Fibroblast of lung (primary cell): ENCODE measurements around the gene FAAP20. TPM values are rescaled to one million over a fixed set of nuclear protein-coding genes. Genes with fewer than 3 reads are reported as not detected.

Source experiments
- DNase-seq, 2 donors: peaks; one replicate each; pipeline versions ENCODE4 v3.0.0 to v3.0.0-alpha.2; 2010; ENCODE audit warnings: low read depth in 2 of 2
- H2AFZ ChIP-seq: 2 replicates; pipeline ENCODE4 v1.5.1; 2012; ENCODE audit warnings: low read length, control low read depth, inconsistent platforms
- H3K27ac ChIP-seq: 2 replicates; pipeline ENCODE4 v1.5.1; 2011; ENCODE audit warnings: low read length, control low read depth; ENCODE audit not compliant: insufficient read depth
- H3K27me3 ChIP-seq: 2 replicates; pipeline ENCODE4 v1.5.1; 2011; ENCODE audit warnings: mild to moderate bottlenecking, low read length; ENCODE audit not compliant: control insufficient read depth, insufficient read depth
- H3K36me3 ChIP-seq: 2 replicates; pipeline ENCODE4 v1.5.1; 2011; ENCODE audit warnings: low read length; ENCODE audit not compliant: control insufficient read depth, insufficient read depth
- H3K4me1 ChIP-seq: 2 replicates; pipeline ENCODE4 v1.5.1; 2011; ENCODE audit warnings: low read length; ENCODE audit not compliant: control insufficient read depth, insufficient read depth; ENCODE audit errors: extremely low read depth
- H3K4me2 ChIP-seq: 2 replicates; pipeline ENCODE4 v1.5.1; 2011; ENCODE audit warnings: low read length, control low read depth; ENCODE audit not compliant: insufficient read depth; ENCODE audit errors: extremely low read depth
- H3K4me3 ChIP-seq, 4 experiments: fragments of 200-600 bp in 1 of 4; sonication (generic) in 1 of 4; replicated peaks in 1 of 4; 2 replicates each; pipeline ENCODE4 v1.5.1; 2011 to 2016; ENCODE audit warnings: low read length in 4 of 4, low read depth in 3 of 4, mild to moderate bottlenecking in 3 of 4, control low read depth in 2 of 4, inconsistent platforms in 1 of 4, mixed read lengths in 1 of 4; ENCODE audit not compliant: insufficient read depth in 1 of 4; ENCODE audit errors: control extremely low read depth in 1 of 4
- H3K79me2 ChIP-seq: 2 replicates; pipeline ENCODE4 v1.5.1; 2012; ENCODE audit warnings: mild to moderate bottlenecking, low read length, inconsistent platforms; ENCODE audit not compliant: control insufficient read depth, insufficient read depth
- H3K9ac ChIP-seq: 2 replicates; pipeline ENCODE4 v1.5.1; 2011; ENCODE audit warnings: mild to moderate bottlenecking, low read length, control low read depth; ENCODE audit not compliant: insufficient read depth
- H3K9me3 ChIP-seq: 2 replicates; pipeline ENCODE4 v1.5.1; 2012; ENCODE audit warnings: low read depth, low read length; ENCODE audit not compliant: control insufficient read depth, insufficient read depth
- H4K20me1 ChIP-seq: 2 replicates; pipeline ENCODE4 v1.5.1; 2011; ENCODE audit warnings: low read length; ENCODE audit not compliant: control insufficient read depth, insufficient read depth; ENCODE audit errors: extremely low read depth
- EZH2 ChIP-seq: IDR thresholded peaks from 2 replicates; pipeline ENCODE4 v1.5.1; 2012; ENCODE audit warnings: low read length, control low read depth, mild to moderate bottlenecking; ENCODE audit errors: missing control alignments
- polyA plus RNA-seq, 2 donors: library from polyadenylated mRNA; depleted of rRNA in 1 of 2; stranded (reverse) in 1 of 2; unstranded in 1 of 2; fragments of >200 nt; gene quantifications; 2 replicates each; pipeline ENCODE4 v1.2.1, GENCODE V29; 2011 to 2012; ENCODE audit warnings: missing spikeins in 1 of 2
- total RNA-seq: library from RNA; depleted of rRNA; stranded (reverse); fragments of >200 nt; gene quantifications from 2 replicates; pipeline ENCODE4 v1.2.1, GENCODE V29; 2014
- TF ChIP-seq, protein P1 (sequence below), 2 donors: IDR thresholded peaks in 1 of 2; conservative IDR thresholded peaks in 1 of 2; 1 replicate in 1 of 2; 2 replicates in 1 of 2; pipeline ENCODE4 v1.5.1; 2011 to 2012; ENCODE audit warnings: low read length in 2 of 2, control low read depth in 1 of 2, inconsistent platforms in 1 of 2, low read depth in 1 of 2, mild to moderate bottlenecking in 1 of 2

FAAP20 gene
- total and polyA plus RNA-seq, 2 donors (not counting 1 experiment from before 2014, with no cell fraction given), result 8.2 to 21.5 TPM

- peaks cover 13% of the 10 kb centered on the region for H3K79me2 ChIP-seq
- H3K36me3 ChIP-seq, result peaks cover 3% of the 10 kb centered on the region
- H3K27me3 ChIP-seq, result no peaks in the 10 kb centered on the region
- peaks cover 2% of the 10 kb centered on the region for H3K4me1 ChIP-seq
- H4K20me1 ChIP-seq, result no peaks in the 10 kb centered on the region
- H2AFZ ChIP-seq, result no peak overlapping the region
- TF ChIP-seq, protein P1, sequence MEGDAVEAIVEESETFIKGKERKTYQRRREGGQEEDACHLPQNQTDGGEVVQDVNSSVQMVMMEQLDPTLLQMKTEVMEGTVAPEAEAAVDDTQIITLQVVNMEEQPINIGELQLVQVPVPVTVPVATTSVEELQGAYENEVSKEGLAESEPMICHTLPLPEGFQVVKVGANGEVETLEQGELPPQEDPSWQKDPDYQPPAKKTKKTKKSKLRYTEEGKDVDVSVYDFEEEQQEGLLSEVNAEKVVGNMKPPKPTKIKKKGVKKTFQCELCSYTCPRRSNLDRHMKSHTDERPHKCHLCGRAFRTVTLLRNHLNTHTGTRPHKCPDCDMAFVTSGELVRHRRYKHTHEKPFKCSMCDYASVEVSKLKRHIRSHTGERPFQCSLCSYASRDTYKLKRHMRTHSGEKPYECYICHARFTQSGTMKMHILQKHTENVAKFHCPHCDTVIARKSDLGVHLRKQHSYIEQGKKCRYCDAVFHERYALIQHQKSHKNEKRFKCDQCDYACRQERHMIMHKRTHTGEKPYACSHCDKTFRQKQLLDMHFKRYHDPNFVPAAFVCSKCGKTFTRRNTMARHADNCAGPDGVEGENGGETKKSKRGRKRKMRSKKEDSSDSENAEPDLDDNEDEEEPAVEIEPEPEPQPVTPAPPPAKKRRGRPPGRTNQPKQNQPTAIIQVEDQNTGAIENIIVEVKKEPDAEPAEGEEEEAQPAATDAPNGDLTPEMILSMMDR (conservative IDR thresholded peaks at IDR 0.05 in 1 of 2, IDR thresholded peaks at IDR 0.05 in 1 of 2; ENCODE audit: low read depth in 1 of 2, low read length in 2 of 2), result no peak
- TF ChIP-seq EZH2, result no peak
- no peak overlapping the region for H3K4me3 ChIP-seq
- H3K27ac ChIP-seq, result no peak overlapping the region
- H3K9ac ChIP-seq, result no peak overlapping the region
- no peak for DNase-seq
- H3K9me3 ChIP-seq, result no peaks in the 10 kb centered on the region
- no peak overlapping the region for H3K4me2 ChIP-seq
Measured at GRCh38 chr1:2224631-2225428, 30.3 kb upstream of the FAAP20 start.

- no peak for DNase-seq
- Histone ChIP-seq H3K4me3 (no peak overlapping the region), H4K20me1 (no peaks in the 10 kb centered on the region), H3K9ac (no peak overlapping the region), H3K9me3 (no peaks in the 10 kb centered on the region), H3K27me3 (no peaks in the 10 kb centered on the region), H3K4me2 (no peak overlapping the region), H3K27ac (no peak overlapping the region), H3K4me1 (peaks cover 2% of the 10 kb centered on the region), H3K36me3 (peaks cover 2% of the 10 kb centered on the region), H2AFZ (no peak overlapping the region), H3K79me2 (peaks cover 6% of the 10 kb centered on the region)
- TF ChIP-seq, protein P1 (conservative IDR thresholded peaks at IDR 0.05 in 1 of 2, IDR thresholded peaks at IDR 0.05 in 1 of 2; ENCODE audit: low read depth in 1 of 2, low read length in 2 of 2), result no peak
- TF ChIP-seq EZH2, result no peak
Measured at GRCh38 chr1:2224170-2224584, 29.6 kb upstream of the FAAP20 start.

DNA sequence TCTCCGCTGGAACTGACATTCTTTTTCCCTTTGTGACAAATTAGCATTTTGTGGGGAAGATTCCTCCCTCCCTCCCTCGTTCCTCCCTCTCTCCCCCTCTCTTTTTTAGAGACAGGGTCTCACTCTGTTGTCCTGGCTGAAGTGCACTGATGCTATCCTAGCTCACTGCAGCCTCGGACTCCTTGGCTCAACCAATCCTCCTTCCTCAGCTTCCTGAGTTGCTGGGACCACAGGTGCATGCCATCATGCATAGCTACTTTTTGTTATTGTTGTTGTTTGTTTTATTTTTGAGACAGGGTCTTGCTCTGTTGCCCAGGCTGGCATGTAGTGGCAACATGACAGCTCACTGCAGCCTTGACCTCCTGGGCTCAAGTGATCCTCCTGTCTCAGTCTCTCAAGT lies 26.7 kb upstream of the FAAP20 start:
- Histone ChIP-seq H3K9me3 (no peaks in the 10 kb centered on the region), H2AFZ (no peak overlapping the region), H3K4me2 (no peak overlapping the region), H3K4me3 (no peak overlapping the region), H3K36me3 (no peaks in the 10 kb centered on the region), H3K9ac (no peak overlapping the region), H3K79me2 (no peaks in the 10 kb centered on the region), H3K4me1 (no peaks in the 10 kb centered on the region), H3K27me3 (no peaks in the 10 kb centered on the region), H3K27ac (no peak overlapping the region), H4K20me1 (no peaks in the 10 kb centered on the region)
- DNase-seq, result no peak
- TF ChIP-seq, protein P1 (conservative IDR thresholded peaks at IDR 0.05 in 1 of 2, IDR thresholded peaks at IDR 0.05 in 1 of 2; ENCODE audit: low read depth in 1 of 2, low read length in 2 of 2), result no peak
- no peak for TF ChIP-seq EZH2
